ENCODE measurements around the gene TMC1.
"Not testable (repeated sequence)": the region's sequence is repeated elsewhere in the genome, so short reads cannot be mapped to it uniquely, and the experiment has no call there.

TMC1 gene

DNA sequence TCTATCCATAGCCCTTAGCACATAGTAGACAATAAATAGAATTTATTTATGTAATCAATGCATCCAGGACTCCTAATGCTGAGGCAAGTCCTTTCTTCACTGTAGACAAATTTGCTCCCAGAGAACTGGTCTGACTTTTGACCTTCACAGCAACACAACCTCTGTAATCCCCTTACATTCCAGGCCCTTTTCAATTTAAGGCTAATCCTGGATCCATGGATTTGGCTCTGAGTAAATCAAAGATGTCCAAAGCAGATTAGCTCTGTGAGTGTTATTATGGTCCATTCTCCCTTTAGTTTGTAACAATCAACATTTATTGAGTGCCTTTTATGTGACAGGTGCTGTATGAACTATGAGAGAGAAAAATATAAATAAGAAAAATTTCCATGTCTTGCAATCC lies 27.4 kb upstream of the TMC1 start:
- in situ Hi-C loops (cut with HindIII; ENCODE audit: low sequenced_read_pairs) = no loop called here
- TF ChIP-seq, protein P1, sequence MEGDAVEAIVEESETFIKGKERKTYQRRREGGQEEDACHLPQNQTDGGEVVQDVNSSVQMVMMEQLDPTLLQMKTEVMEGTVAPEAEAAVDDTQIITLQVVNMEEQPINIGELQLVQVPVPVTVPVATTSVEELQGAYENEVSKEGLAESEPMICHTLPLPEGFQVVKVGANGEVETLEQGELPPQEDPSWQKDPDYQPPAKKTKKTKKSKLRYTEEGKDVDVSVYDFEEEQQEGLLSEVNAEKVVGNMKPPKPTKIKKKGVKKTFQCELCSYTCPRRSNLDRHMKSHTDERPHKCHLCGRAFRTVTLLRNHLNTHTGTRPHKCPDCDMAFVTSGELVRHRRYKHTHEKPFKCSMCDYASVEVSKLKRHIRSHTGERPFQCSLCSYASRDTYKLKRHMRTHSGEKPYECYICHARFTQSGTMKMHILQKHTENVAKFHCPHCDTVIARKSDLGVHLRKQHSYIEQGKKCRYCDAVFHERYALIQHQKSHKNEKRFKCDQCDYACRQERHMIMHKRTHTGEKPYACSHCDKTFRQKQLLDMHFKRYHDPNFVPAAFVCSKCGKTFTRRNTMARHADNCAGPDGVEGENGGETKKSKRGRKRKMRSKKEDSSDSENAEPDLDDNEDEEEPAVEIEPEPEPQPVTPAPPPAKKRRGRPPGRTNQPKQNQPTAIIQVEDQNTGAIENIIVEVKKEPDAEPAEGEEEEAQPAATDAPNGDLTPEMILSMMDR (IDR thresholded peaks at IDR 0.05; ENCODE audit: low read depth, low read length) = no peak
- DNase-seq (ENCODE audit: low read depth, low spot score) = no peak
- H3K4me3 ChIP-seq (ENCODE audit: low read depth, low read length) = no peak overlapping the region

GRCh38 chr9:72497447-72498046 lies 23.9 kb upstream of the TMC1 start:
- no peak overlapping the region for H3K4me3 ChIP-seq (ENCODE audit: low read depth, low read length)
- in situ Hi-C loops (cut with HindIII; ENCODE audit: low sequenced_read_pairs) = no loop called here
- TF ChIP-seq, protein P1 (IDR thresholded peaks at IDR 0.05; ENCODE audit: low read depth, low read length) = no peak
- DNase-seq (ENCODE audit: low read depth, low spot score) = no peak

- TF ChIP-seq, protein P1 (IDR thresholded peaks at IDR 0.05; ENCODE audit: low read depth, low read length) = no peak
- no peak overlapping the region for H3K4me3 ChIP-seq (ENCODE audit: low read depth, low read length)
- in situ Hi-C loops (cut with HindIII; ENCODE audit: low sequenced_read_pairs) = no loop called here
- DNase-seq (ENCODE audit: low read depth, low spot score) = no peak
Observed at GRCh38 chr9:72506615-72507014, 14.8 kb upstream of the TMC1 start.

GRCh38 chr9:72509053-72509452 lies 12.4 kb upstream of the TMC1 start:
- DNase-seq (ENCODE audit: low read depth, low spot score) = peak; percentile 58
- H3K4me3 ChIP-seq (ENCODE audit: low read depth, low read length) = no peak overlapping the region
- TF ChIP-seq, protein P1 (IDR thresholded peaks at IDR 0.05; ENCODE audit: low read depth, low read length) = no peak
- in situ Hi-C loops (cut with HindIII; ENCODE audit: low sequenced_read_pairs) = no loop called here

- TF ChIP-seq, protein P1 (IDR thresholded peaks at IDR 0.05; ENCODE audit: low read depth, low read length) = no peak
- in situ Hi-C loops (cut with HindIII; ENCODE audit: low sequenced_read_pairs) = no loop called here
- H3K4me3 ChIP-seq (ENCODE audit: low read depth, low read length) = no peak overlapping the region
- DNase-seq (ENCODE audit: low read depth, low spot score) = peak; percentile 38
Observed at GRCh38 chr9:72509635-72510034, 11.8 kb upstream of the TMC1 start.

- in situ Hi-C loops (cut with HindIII; ENCODE audit: low sequenced_read_pairs); DNase-seq (ENCODE audit: low read depth, low spot score): not testable (repeated sequence)
Observed at GRCh38 chr9:72521011-72521410, 397 bp upstream of the TMC1 start.

GRCh38 chr9:72524820-72525540 lies 3.6 kb downstream of the TMC1 start:
- no peak overlapping the region for H3K4me3 ChIP-seq (ENCODE audit: low read depth, low read length)
- in situ Hi-C loops (cut with HindIII; ENCODE audit: low sequenced_read_pairs) = no loop called here
- TF ChIP-seq, protein P1 (IDR thresholded peaks at IDR 0.05; ENCODE audit: low read depth, low read length) = no peak
- peak; percentile 98 for DNase-seq (ENCODE audit: low read depth, low spot score)

More at GRCh38 chr9:72521011-72521410, 397 bp upstream of the TMC1 start:
- H3K4me3 ChIP-seq (ENCODE audit: low read depth, low read length) = not testable (repeated sequence)

Data from astrocyte of the spinal cord (primary cell).